HG02571 (cell line): ENCODE data around the gene ECPAS.
"Not testable (repeated sequence)": the region's sequence is repeated elsewhere in the genome, so short reads cannot be mapped to it uniquely, and the experiment has no call there.

Experiments
- ATAC-seq: cut with Tn5 transposase; IDR thresholded peaks from one replicate; pipeline ENCODE4 v1.9.1; 2021; ENCODE audit warnings: mild to moderate bottlenecking, moderate library complexity; ENCODE audit not compliant: unreplicated experiment

ECPAS gene

GRCh38 chr9:111483858-111484571, at the start of gene ECPAS:
Gene ECPAS (minus strand): TSS chr9:111484383. CDS start chr9:111472918, 11,465 bp downstream.
- peak; percentile 46 for ATAC-seq

GRCh38 chr9:111533099-111533790, 49.1 kb upstream of the ECPAS start:
- no peak for ATAC-seq

GRCh38 chr9:111531716-111532115, 47.5 kb upstream of the ECPAS start:
- no peak for ATAC-seq

- ATAC-seq, result no peak
These were observed 45.6 kb upstream of the ECPAS start for GRCh38 chr9:111529787-111530186.

- ATAC-seq, result no peak
These were observed 43.2 kb upstream of the ECPAS start for GRCh38 chr9:111527347-111527746.

- no peak for ATAC-seq
These were observed 41.1 kb upstream of the ECPAS start, which contains the start of gene ZNF483 for GRCh38 chr9:111525056-111525977. Gene ZNF483 (plus strand): TSS chr9:111525179. CDS start chr9:111527396, 2,217 bp downstream.

GRCh38 chr9:111524731-111525055, 40.5 kb upstream of the ECPAS start:
- ATAC-seq, result no peak

- no peak for ATAC-seq
These were observed 31.9 kb upstream of the ECPAS start for GRCh38 chr9:111516061-111516465.

GRCh38 chr9:111514967-111515366, 30.8 kb upstream of the ECPAS start:
- ATAC-seq, result no peak

- ATAC-seq, result not testable (repeated sequence)
These were observed 27.4 kb upstream of the ECPAS start for GRCh38 chr9:111511581-111511980.

- ATAC-seq, result no peak
These were observed 18.3 kb upstream of the ECPAS start for GRCh38 chr9:111502506-111502905.

GRCh38 chr9:111501648-111502047, 17.5 kb upstream of the ECPAS start:
- ATAC-seq, result no peak

- ATAC-seq, result no peak
These were observed 16.9 kb upstream of the ECPAS start for GRCh38 chr9:111501005-111501562.

- not testable (repeated sequence) for ATAC-seq
These were observed 13.0 kb upstream of the ECPAS start for GRCh38 chr9:111497196-111497595.

- no peak for ATAC-seq
These were observed 350 bp upstream of the ECPAS start for GRCh38 chr9:111484572-111484894.

- peak; percentile 29 for ATAC-seq
These were observed 735 bp downstream of the ECPAS start for GRCh38 chr9:111483439-111483857.

GRCh38 chr9:111482694-111483438, 1.3 kb downstream of the ECPAS start:
- peak; percentile 62 for ATAC-seq

- no peak for ATAC-seq
These were observed 2.1 kb downstream of the ECPAS start for GRCh38 chr9:111481885-111482636.

- ATAC-seq, result no peak
These were observed 6.5 kb downstream of the ECPAS start for GRCh38 chr9:111477677-111478076.

- ATAC-seq, result no peak
These were observed 9.0 kb downstream of the ECPAS start for GRCh38 chr9:111475195-111475594.
